Activated T-cell treated with anti-CD3 and anti-CD28 coated beads for 48 hours (primary cell): ENCODE data around the gene RPP25L.
"Not testable (repeated sequence)": the region's sequence is repeated elsewhere in the genome, so short reads cannot be mapped to it uniquely, and the experiment has no call there.

Experiments used
- DNase-seq: peaks from one replicate; pipeline ENCODE4 v3.0.0-alpha.2; 2020; ENCODE audit warnings: low read depth

The RPP25L gene

GRCh38 chr9:34611811-34612787 lies at the start of gene RPP25L:
RPP25L (minus strand) TSS chr9:34612097; CDS start chr9:34611296, 801 bp downstream.
- peak; percentile 89 for DNase-seq

GRCh38 chr9:34659592-34660253 lies 47.8 kb upstream of the RPP25L start:
- no peak for DNase-seq

GRCh38 chr9:34658461-34658860 lies 46.6 kb upstream of the RPP25L start:
- no peak for DNase-seq

- DNase-seq: no peak
These were observed 45.1 kb upstream of the RPP25L start for GRCh38 chr9:34656992-34657391.

- no peak for DNase-seq
These were observed 43.5 kb upstream of the RPP25L start for GRCh38 chr9:34655394-34655793.

GRCh38 chr9:34654323-34655051 lies 42.6 kb upstream of the RPP25L start:
- no peak for DNase-seq

- DNase-seq: no peak
These were observed 41.5 kb upstream of the RPP25L start for GRCh38 chr9:34653151-34654072.

GRCh38 chr9:34652602-34653000 lies 40.7 kb upstream of the RPP25L start:
- no peak for DNase-seq

GRCh38 chr9:34651876-34652601 lies 40.1 kb upstream of the RPP25L start, which contains the start of gene IL11RA:
IL11RA (plus strand) TSS chr9:34652185; CDS start chr9:34655218, 3,033 bp downstream.
- peak; percentile 64 for DNase-seq

GRCh38 chr9:34651321-34651720 lies 39.4 kb upstream of the RPP25L start:
- DNase-seq: no peak

GRCh38 chr9:34650816-34651215 lies 38.9 kb upstream of the RPP25L start:
- no peak for DNase-seq

- no peak for DNase-seq
These were observed 36.8 kb upstream of the RPP25L start for GRCh38 chr9:34648673-34649072.

- no peak for DNase-seq
These were observed 35.8 kb upstream of the RPP25L start for GRCh38 chr9:34647651-34648050.

- DNase-seq: no peak
These were observed 35.1 kb upstream of the RPP25L start for GRCh38 chr9:34647084-34647403.

- DNase-seq: peak; percentile 97
These were observed 34.5 kb upstream of the RPP25L start, which contains the start of gene GALT for GRCh38 chr9:34646211-34647083. GALT (plus strand) TSS chr9:34646675; CDS start chr9:34646705, 30 bp downstream.

- DNase-seq: no peak
These were observed 32.9 kb upstream of the RPP25L start for GRCh38 chr9:34644766-34645314.

- no peak for DNase-seq
These were observed 30.8 kb upstream of the RPP25L start for GRCh38 chr9:34642679-34643078.

- not testable (repeated sequence) for DNase-seq
These were observed 27.4 kb upstream of the RPP25L start for GRCh38 chr9:34639322-34639721.

GRCh38 chr9:34638138-34638445 lies 26.2 kb upstream of the RPP25L start:
- DNase-seq: no peak
